Measurements from ENCODE around the gene SCAF11.

Gene SCAF11

GRCh38 chr12:45880533-45880932 lies 109.8 kb downstream of the SCAF11 start:
- Histone ChIP-seq H3K4me1 (ENCODE audit: control insufficient read depth in 2 of 2, insufficient read depth in 1 of 2, low read depth in 1 of 2, low read length in 2 of 2) (peaks cover 0 to 8% of the 10 kb centered on the region in 2 donors), H2AK5ac (ENCODE audit: low read depth, low read length) (no peak overlapping the region), H3K27ac (replicated peaks; ENCODE audit: low read length) (no peak overlapping the region), H2BK5ac (ENCODE audit: low read length) (no peak overlapping the region), H3K9me3 (replicated peaks in 1 of 2; ENCODE audit: control insufficient read depth in 2 of 2, insufficient read depth in 1 of 2, low read depth in 1 of 2, low read length in 2 of 2) (peaks cover 0 to 29% of the 10 kb centered on the region in 2 donors), H3K4me2 (ENCODE audit: insufficient read depth, low read length, poor library complexity, severe bottlenecking) (no peak overlapping the region), H3K14ac (ENCODE audit: low read length) (no peak overlapping the region), H3K4ac (ENCODE audit: low read length) (no peak overlapping the region), H3K9ac (ENCODE audit: low read depth, low read length, poor library complexity) (no peak overlapping the region), H2AFZ (ENCODE audit: low read length) (no peak overlapping the region), H3K23ac (ENCODE audit: low read depth, low read length, poor library complexity) (no peak overlapping the region), H3K27me3 (ENCODE audit: control insufficient read depth in 3 of 3, insufficient read depth in 3 of 3, low read depth in 1 of 3, low read length in 3 of 3) (no peaks in the 10 kb centered on the region), H3K18ac (ENCODE audit: low read length) (no peak overlapping the region), H3K36me3 (replicated peaks in 1 of 2; ENCODE audit: control insufficient read depth in 2 of 2, insufficient read depth in 2 of 2, low read length in 2 of 2) (peaks cover 6 to 85% of the 10 kb centered on the region in 2 donors), H4K91ac (ENCODE audit: low read depth, low read length, poor library complexity) (no peak overlapping the region), H2BK15ac (ENCODE audit: low read length) (no peak overlapping the region), H2BK12ac (ENCODE audit: low read length) (no peak overlapping the region), H2BK120ac (ENCODE audit: low read depth, low read length) (no peak overlapping the region), H3K79me1 (ENCODE audit: low read depth, low read length) (no peaks in the 10 kb centered on the region), H3K4me3 (ENCODE audit: low read length in 2 of 2) (no peak overlapping the region), H4K8ac (ENCODE audit: low read depth, low read length) (no peak overlapping the region)
- no CpG with 5 or more reads among the region's 2 CpGs for WGBS, 2 donors (ENCODE audit: extremely low coverage in 2 of 2, insufficient read length in 2 of 2, insufficient replicate concordance in 1 of 2)
- DNase-seq (ENCODE audit: low spot score), result no peak

DNA sequence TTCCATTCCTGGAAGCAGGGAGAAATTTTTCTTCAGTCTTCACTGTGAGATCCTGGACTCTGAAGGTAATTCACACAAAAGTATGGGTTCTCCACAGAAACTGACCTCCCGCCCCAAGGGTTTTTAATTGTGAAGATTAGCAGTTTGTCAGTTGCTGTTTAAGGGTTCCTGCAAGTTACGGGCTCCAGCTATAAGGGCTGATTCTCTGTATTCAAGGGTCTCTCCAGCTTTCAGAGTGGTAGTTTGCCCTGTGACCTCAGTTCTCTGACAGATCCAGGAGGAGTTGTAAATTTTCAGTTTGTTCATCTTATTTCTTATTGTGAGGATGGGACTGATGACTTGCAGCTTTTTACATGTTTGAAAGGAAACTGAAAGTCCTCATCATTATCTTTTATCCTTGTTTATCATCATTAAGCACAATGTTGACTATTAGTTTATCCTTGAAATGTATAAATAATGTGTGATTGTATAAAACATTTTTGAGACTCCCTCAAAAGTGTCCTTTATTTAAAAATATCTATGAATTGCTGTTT lies 110.9 kb downstream of the SCAF11 start:
- H2BK5ac ChIP-seq (ENCODE audit: low read length), result no peak overlapping the region
- H3K4me1 ChIP-seq (ENCODE audit: control insufficient read depth in 2 of 2, insufficient read depth in 1 of 2, low read depth in 1 of 2, low read length in 2 of 2), result peaks cover 0 to 8% of the 10 kb centered on the region in 2 donors
- H3K14ac ChIP-seq (ENCODE audit: low read length), result no peak overlapping the region
- no peak overlapping the region for H3K27ac ChIP-seq (replicated peaks; ENCODE audit: low read length)
- H2BK12ac ChIP-seq (ENCODE audit: low read length), result no peak overlapping the region
- H3K9me3 ChIP-seq (replicated peaks in 1 of 2; ENCODE audit: control insufficient read depth in 2 of 2, insufficient read depth in 1 of 2, low read depth in 1 of 2, low read length in 2 of 2), result peaks cover 0 to 31% of the 10 kb centered on the region in 2 donors
- no peak overlapping the region for H3K23ac ChIP-seq (ENCODE audit: low read depth, low read length, poor library complexity)
- no peak overlapping the region for H2AK5ac ChIP-seq (ENCODE audit: low read depth, low read length)
- no peak overlapping the region for H2BK120ac ChIP-seq (ENCODE audit: low read depth, low read length)
- H2AFZ ChIP-seq (ENCODE audit: low read length), result no peak overlapping the region
- H3K27me3 ChIP-seq (ENCODE audit: control insufficient read depth in 3 of 3, insufficient read depth in 3 of 3, low read depth in 1 of 3, low read length in 3 of 3), result no peaks in the 10 kb centered on the region
- H3K9ac ChIP-seq (ENCODE audit: low read depth, low read length, poor library complexity), result no peak overlapping the region
- no peaks in the 10 kb centered on the region for H3K79me1 ChIP-seq (ENCODE audit: low read depth, low read length)
- H3K4me3 ChIP-seq (ENCODE audit: low read length in 2 of 2), result no peak overlapping the region
- no peak for DNase-seq (ENCODE audit: low spot score)
- H3K36me3 ChIP-seq (replicated peaks in 1 of 2; ENCODE audit: control insufficient read depth in 2 of 2, insufficient read depth in 2 of 2, low read length in 2 of 2), result peaks cover 8 to 85% of the 10 kb centered on the region in 2 donors
- H2BK15ac ChIP-seq (ENCODE audit: low read length), result no peak overlapping the region
- H3K4me2 ChIP-seq (ENCODE audit: insufficient read depth, low read length, poor library complexity, severe bottlenecking), result no peak overlapping the region
- no peak overlapping the region for H4K8ac ChIP-seq (ENCODE audit: low read depth, low read length)
- H3K4ac ChIP-seq (ENCODE audit: low read length), result no peak overlapping the region
- no peak overlapping the region for H3K18ac ChIP-seq (ENCODE audit: low read length)
- WGBS, 2 donors (ENCODE audit: extremely low coverage in 2 of 2, insufficient read length in 2 of 2, insufficient replicate concordance in 1 of 2), result no CpG with 5 or more reads among the region's 2 CpGs
- no peak overlapping the region for H4K91ac ChIP-seq (ENCODE audit: low read depth, low read length, poor library complexity)

DNA sequence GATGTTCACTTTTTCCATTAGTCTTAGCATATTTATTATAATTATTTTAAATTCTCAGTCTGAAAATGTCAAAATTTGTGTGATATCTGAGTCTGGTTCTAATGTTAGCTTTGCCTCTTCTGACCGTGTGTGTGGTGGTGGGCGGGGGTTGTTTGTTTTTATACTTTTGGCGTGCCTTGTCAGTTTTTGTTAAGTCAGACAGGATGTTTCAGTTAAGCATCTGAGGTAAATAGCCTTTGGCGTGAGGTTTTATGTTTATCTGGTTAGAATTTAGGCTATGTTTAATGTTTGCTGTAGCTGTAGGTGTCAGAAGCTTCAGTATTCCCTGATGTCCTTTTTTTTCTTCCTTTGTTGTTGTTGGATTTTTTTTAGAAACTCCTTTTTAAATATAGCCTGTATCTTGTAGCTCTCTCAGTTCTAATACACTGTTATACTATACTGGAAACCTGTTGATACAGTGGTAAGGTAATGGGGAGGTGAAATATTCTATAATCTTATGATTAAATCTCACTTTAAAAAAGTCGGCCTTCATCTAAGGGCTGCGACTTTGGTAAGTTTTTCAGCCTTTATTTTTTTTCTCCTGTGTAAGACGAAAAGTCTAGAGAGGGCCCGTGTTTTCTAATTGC lies 111.6 kb downstream of the SCAF11 start:
- no peaks in the 10 kb centered on the region for H3K79me1 ChIP-seq (ENCODE audit: low read depth, low read length)
- H4K8ac ChIP-seq (ENCODE audit: low read depth, low read length), result no peak overlapping the region
- no peak overlapping the region for H3K18ac ChIP-seq (ENCODE audit: low read length)
- no peaks in the 10 kb centered on the region for H3K27me3 ChIP-seq (ENCODE audit: control insufficient read depth in 3 of 3, insufficient read depth in 3 of 3, low read depth in 1 of 3, low read length in 3 of 3)
- no peak overlapping the region for H2BK12ac ChIP-seq (ENCODE audit: low read length)
- no CpG with 5 or more reads among the region's 8 CpGs for WGBS, 2 donors (ENCODE audit: extremely low coverage in 2 of 2, insufficient read length in 2 of 2, insufficient replicate concordance in 1 of 2)
- no peak overlapping the region for H3K27ac ChIP-seq (replicated peaks; ENCODE audit: low read length)
- H3K23ac ChIP-seq (ENCODE audit: low read depth, low read length, poor library complexity), result no peak overlapping the region
- H4K91ac ChIP-seq (ENCODE audit: low read depth, low read length, poor library complexity), result no peak overlapping the region
- peaks cover 2 to 37% of the 10 kb centered on the region in 2 donors for H3K9me3 ChIP-seq (replicated peaks in 1 of 2; ENCODE audit: control insufficient read depth in 2 of 2, insufficient read depth in 1 of 2, low read depth in 1 of 2, low read length in 2 of 2)
- peaks cover 12 to 85% of the 10 kb centered on the region in 2 donors for H3K36me3 ChIP-seq (replicated peaks in 1 of 2; ENCODE audit: control insufficient read depth in 2 of 2, insufficient read depth in 2 of 2, low read length in 2 of 2)
- H2AK5ac ChIP-seq (ENCODE audit: low read depth, low read length), result no peak overlapping the region
- no peak for DNase-seq (ENCODE audit: low spot score)
- H2BK120ac ChIP-seq (ENCODE audit: low read depth, low read length), result no peak overlapping the region
- H3K4me3 ChIP-seq (ENCODE audit: low read length in 2 of 2), result no peak overlapping the region
- no peak overlapping the region for H2BK5ac ChIP-seq (ENCODE audit: low read length)
- no peak overlapping the region for H3K4ac ChIP-seq (ENCODE audit: low read length)
- H2BK15ac ChIP-seq (ENCODE audit: low read length), result no peak overlapping the region
- no peak overlapping the region for H3K4me2 ChIP-seq (ENCODE audit: insufficient read depth, low read length, poor library complexity, severe bottlenecking)
- no peak overlapping the region for H3K9ac ChIP-seq (ENCODE audit: low read depth, low read length, poor library complexity)
- H3K14ac ChIP-seq (ENCODE audit: low read length), result no peak overlapping the region
- H3K4me1 ChIP-seq (ENCODE audit: control insufficient read depth in 2 of 2, insufficient read depth in 1 of 2, low read depth in 1 of 2, low read length in 2 of 2), result peaks cover 0 to 8% of the 10 kb centered on the region in 2 donors
- no peak overlapping the region for H2AFZ ChIP-seq (ENCODE audit: low read length)

GRCh38 chr12:45877069-45877468 lies 113.3 kb downstream of the SCAF11 start:
- Histone ChIP-seq H3K18ac (ENCODE audit: low read length) (no peak overlapping the region), H3K9ac (ENCODE audit: low read depth, low read length, poor library complexity) (no peak overlapping the region), H3K4ac (ENCODE audit: low read length) (no peak overlapping the region), H3K14ac (ENCODE audit: low read length) (no peak overlapping the region), H3K9me3 (replicated peaks in 1 of 2; ENCODE audit: control insufficient read depth in 2 of 2, insufficient read depth in 1 of 2, low read depth in 1 of 2, low read length in 2 of 2) (peaks cover 2 to 38% of the 10 kb centered on the region in 2 donors), H2BK5ac (ENCODE audit: low read length) (no peak overlapping the region), H4K91ac (ENCODE audit: low read depth, low read length, poor library complexity) (no peak overlapping the region), H2AFZ (ENCODE audit: low read length) (no peak overlapping the region), H3K36me3 (replicated peaks in 1 of 2; ENCODE audit: control insufficient read depth in 2 of 2, insufficient read depth in 2 of 2, low read length in 2 of 2) (peaks cover 14 to 86% of the 10 kb centered on the region in 2 donors), H3K27ac (replicated peaks; ENCODE audit: low read length) (no peak overlapping the region), H2BK15ac (ENCODE audit: low read length) (no peak overlapping the region), H3K23ac (ENCODE audit: low read depth, low read length, poor library complexity) (no peak overlapping the region), H3K4me3 (ENCODE audit: low read length in 2 of 2) (no peak overlapping the region), H2BK12ac (ENCODE audit: low read length) (no peak overlapping the region), H2BK120ac (ENCODE audit: low read depth, low read length) (no peak overlapping the region), H3K79me1 (ENCODE audit: low read depth, low read length) (no peaks in the 10 kb centered on the region), H4K8ac (ENCODE audit: low read depth, low read length) (no peak overlapping the region), H2AK5ac (ENCODE audit: low read depth, low read length) (no peak overlapping the region), H3K4me2 (ENCODE audit: insufficient read depth, low read length, poor library complexity, severe bottlenecking) (no peak overlapping the region), H3K27me3 (ENCODE audit: control insufficient read depth in 3 of 3, insufficient read depth in 3 of 3, low read depth in 1 of 3, low read length in 3 of 3) (no peaks in the 10 kb centered on the region), H3K4me1 (ENCODE audit: control insufficient read depth in 2 of 2, insufficient read depth in 1 of 2, low read depth in 1 of 2, low read length in 2 of 2) (peaks cover 0 to 8% of the 10 kb centered on the region in 2 donors)
- no CpG with 5 or more reads among the region's 5 CpGs for WGBS, 2 donors (ENCODE audit: extremely low coverage in 2 of 2, insufficient read length in 2 of 2, insufficient replicate concordance in 1 of 2)
- DNase-seq (ENCODE audit: low spot score), result no peak
